ENCODE data around the gene MYO18A.

The MYO18A gene

GRCh38 chr17:29103341-29103740, 76.9 kb downstream of the MYO18A start:
- TF ChIP-seq, protein P1, sequence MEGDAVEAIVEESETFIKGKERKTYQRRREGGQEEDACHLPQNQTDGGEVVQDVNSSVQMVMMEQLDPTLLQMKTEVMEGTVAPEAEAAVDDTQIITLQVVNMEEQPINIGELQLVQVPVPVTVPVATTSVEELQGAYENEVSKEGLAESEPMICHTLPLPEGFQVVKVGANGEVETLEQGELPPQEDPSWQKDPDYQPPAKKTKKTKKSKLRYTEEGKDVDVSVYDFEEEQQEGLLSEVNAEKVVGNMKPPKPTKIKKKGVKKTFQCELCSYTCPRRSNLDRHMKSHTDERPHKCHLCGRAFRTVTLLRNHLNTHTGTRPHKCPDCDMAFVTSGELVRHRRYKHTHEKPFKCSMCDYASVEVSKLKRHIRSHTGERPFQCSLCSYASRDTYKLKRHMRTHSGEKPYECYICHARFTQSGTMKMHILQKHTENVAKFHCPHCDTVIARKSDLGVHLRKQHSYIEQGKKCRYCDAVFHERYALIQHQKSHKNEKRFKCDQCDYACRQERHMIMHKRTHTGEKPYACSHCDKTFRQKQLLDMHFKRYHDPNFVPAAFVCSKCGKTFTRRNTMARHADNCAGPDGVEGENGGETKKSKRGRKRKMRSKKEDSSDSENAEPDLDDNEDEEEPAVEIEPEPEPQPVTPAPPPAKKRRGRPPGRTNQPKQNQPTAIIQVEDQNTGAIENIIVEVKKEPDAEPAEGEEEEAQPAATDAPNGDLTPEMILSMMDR (IDR thresholded peaks at IDR 0.05), result no peak
- Histone ChIP-seq H3K27ac (peak overlapping the region; percentile 27), H3K36me3 (ENCODE audit: control insufficient read depth, insufficient read depth, low read length) (no peaks in the 10 kb centered on the region)

GRCh38 chr17:29102741-29103181, 77.4 kb downstream of the MYO18A start:
- Histone ChIP-seq H3K27ac (peak overlapping the region; percentile 27), H3K4me1 (peaks cover 14% of the 10 kb centered on the region), H3K9ac (no peak overlapping the region), H3K4me3 (ENCODE audit: low read depth, low read length) (no peak overlapping the region), H3K27me3 (ENCODE audit: control insufficient read depth, insufficient read depth, low read length) (no peaks in the 10 kb centered on the region), H3K4me2 (ENCODE audit: low read length) (no peak overlapping the region), H3K9me3 (ENCODE audit: control insufficient read depth, low read length) (no peaks in the 10 kb centered on the region), H3K36me3 (ENCODE audit: control insufficient read depth, insufficient read depth, low read length) (no peaks in the 10 kb centered on the region), H3K79me2 (no peaks in the 10 kb centered on the region), H2AFZ (no peak overlapping the region)
- TF ChIP-seq, protein P1 (IDR thresholded peaks at IDR 0.05), result no peak

More at GRCh38 chr17:29103341-29103740, 76.9 kb downstream of the MYO18A start:
- Histone ChIP-seq H3K4me3 (ENCODE audit: low read depth, low read length) (no peak overlapping the region), H3K27me3 (ENCODE audit: control insufficient read depth, insufficient read depth, low read length) (no peaks in the 10 kb centered on the region), H3K9ac (no peak overlapping the region), H3K79me2 (no peaks in the 10 kb centered on the region), H3K4me2 (ENCODE audit: low read length) (no peak overlapping the region), H2AFZ (no peak overlapping the region), H3K9me3 (ENCODE audit: control insufficient read depth, low read length) (no peaks in the 10 kb centered on the region), H3K4me1 (peaks cover 19% of the 10 kb centered on the region)

DNA sequence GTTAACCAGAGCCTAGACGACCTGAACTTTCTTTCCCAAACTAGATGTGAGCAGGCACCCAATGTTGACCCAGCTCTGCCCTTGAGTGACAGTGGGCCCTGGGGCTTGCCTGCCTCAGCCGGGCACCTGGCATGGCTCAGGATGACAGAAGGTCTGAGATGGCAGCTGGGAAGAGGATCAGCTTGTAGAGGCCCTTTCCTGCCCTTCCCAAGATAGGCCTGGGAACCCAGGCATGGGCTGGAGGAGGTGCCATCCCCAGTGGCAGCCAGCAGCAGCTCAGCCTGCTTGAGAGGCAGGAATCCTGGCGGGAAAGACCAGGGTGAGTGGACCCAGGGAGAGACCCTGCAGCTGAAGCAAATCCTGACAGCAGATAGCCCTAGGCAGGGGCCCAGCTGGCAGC, 78.2 kb downstream of the MYO18A start:
- H3K4me3 ChIP-seq (ENCODE audit: low read depth, low read length), result no peak overlapping the region
- H3K4me1 ChIP-seq, result peaks cover 8% of the 10 kb centered on the region
- no peak overlapping the region for H3K4me2 ChIP-seq (ENCODE audit: low read length)
- H3K36me3 ChIP-seq (ENCODE audit: control insufficient read depth, insufficient read depth, low read length), result no peaks in the 10 kb centered on the region
- H3K27ac ChIP-seq, result no peak overlapping the region
- no peak overlapping the region for H2AFZ ChIP-seq
- H3K9me3 ChIP-seq (ENCODE audit: control insufficient read depth, low read length), result no peaks in the 10 kb centered on the region
- TF ChIP-seq, protein P1 (IDR thresholded peaks at IDR 0.05), result no peak
- H3K79me2 ChIP-seq, result no peaks in the 10 kb centered on the region
- no peak overlapping the region for H3K9ac ChIP-seq
- H3K27me3 ChIP-seq (ENCODE audit: control insufficient read depth, insufficient read depth, low read length), result no peaks in the 10 kb centered on the region

DNA sequence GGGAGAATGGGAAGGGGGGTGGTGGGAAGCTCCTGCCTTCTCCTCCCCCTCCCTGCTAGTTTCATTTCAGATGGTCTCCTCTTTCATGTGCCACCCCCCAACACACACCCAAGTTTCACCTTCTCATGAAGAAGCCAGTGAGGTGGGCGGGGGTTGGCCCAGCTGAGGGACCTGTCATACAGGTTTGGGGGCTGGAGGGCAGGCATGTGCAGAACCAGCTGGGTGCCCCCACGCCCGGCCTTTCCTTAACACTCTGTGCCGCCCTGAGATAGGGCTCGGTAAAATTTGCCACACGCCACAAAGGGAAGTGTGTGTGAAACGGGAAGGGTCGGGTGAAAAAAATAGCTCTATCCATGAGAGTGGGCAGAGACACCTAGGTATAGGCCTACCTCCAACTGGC, 79.9 kb downstream of the MYO18A start:
- no peak overlapping the region for H3K4me3 ChIP-seq (ENCODE audit: low read depth, low read length)
- TF ChIP-seq, protein P1 (IDR thresholded peaks at IDR 0.05), result no peak
- H3K9ac ChIP-seq, result no peak overlapping the region
- H3K27me3 ChIP-seq (ENCODE audit: control insufficient read depth, insufficient read depth, low read length), result no peaks in the 10 kb centered on the region
- no peak overlapping the region for H3K4me2 ChIP-seq (ENCODE audit: low read length)
- H3K36me3 ChIP-seq (ENCODE audit: control insufficient read depth, insufficient read depth, low read length), result no peaks in the 10 kb centered on the region
- no peak overlapping the region for H3K27ac ChIP-seq
- H2AFZ ChIP-seq, result no peak overlapping the region
- no peaks in the 10 kb centered on the region for H3K79me2 ChIP-seq
- H3K9me3 ChIP-seq (ENCODE audit: control insufficient read depth, low read length), result no peaks in the 10 kb centered on the region
- peaks cover 8% of the 10 kb centered on the region for H3K4me1 ChIP-seq

DNA sequence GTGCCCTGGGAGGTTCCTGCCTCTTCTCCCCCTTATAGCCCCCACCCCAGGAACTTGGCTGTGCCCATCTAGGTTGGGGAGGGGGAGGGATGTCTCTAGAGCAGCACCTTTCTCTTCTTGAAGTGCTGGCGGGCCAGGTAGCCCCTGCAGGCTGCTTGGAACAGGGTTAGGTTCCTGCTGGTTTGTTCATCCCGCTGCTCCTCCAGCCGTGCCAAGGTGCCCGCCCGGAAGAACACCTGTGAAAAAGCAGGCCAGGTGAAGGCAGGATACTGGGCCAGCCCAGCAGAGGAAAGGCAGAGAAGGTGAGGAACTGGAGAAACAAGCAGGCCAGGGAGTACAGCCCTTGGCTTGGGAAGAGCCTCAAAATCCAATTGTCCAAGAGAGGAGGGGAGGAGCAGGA, 80.7 kb downstream of the MYO18A start:
- Histone ChIP-seq H3K36me3 (ENCODE audit: control insufficient read depth, insufficient read depth, low read length) (no peaks in the 10 kb centered on the region), H2AFZ (no peak overlapping the region), H3K9ac (no peak overlapping the region), H3K79me2 (no peaks in the 10 kb centered on the region), H3K27ac (no peak overlapping the region), H3K27me3 (ENCODE audit: control insufficient read depth, insufficient read depth, low read length) (no peaks in the 10 kb centered on the region), H3K9me3 (ENCODE audit: control insufficient read depth, low read length) (no peaks in the 10 kb centered on the region), H3K4me3 (ENCODE audit: low read depth, low read length) (no peak overlapping the region), H3K4me1 (peaks cover 8% of the 10 kb centered on the region), H3K4me2 (ENCODE audit: low read length) (no peak overlapping the region)
- TF ChIP-seq, protein P1 (IDR thresholded peaks at IDR 0.05), result no peak

Data from parathyroid adenoma (tissue), 2 donors.